ENCODE results near the gene CDC42EP5. TPM values are rescaled to one million over a fixed set of nuclear protein-coding genes. Genes with fewer than 3 reads are reported as not detected.

CDC42EP5 gene
- total RNA-seq, 1 donor from 2014 or later = not detected

DNA sequence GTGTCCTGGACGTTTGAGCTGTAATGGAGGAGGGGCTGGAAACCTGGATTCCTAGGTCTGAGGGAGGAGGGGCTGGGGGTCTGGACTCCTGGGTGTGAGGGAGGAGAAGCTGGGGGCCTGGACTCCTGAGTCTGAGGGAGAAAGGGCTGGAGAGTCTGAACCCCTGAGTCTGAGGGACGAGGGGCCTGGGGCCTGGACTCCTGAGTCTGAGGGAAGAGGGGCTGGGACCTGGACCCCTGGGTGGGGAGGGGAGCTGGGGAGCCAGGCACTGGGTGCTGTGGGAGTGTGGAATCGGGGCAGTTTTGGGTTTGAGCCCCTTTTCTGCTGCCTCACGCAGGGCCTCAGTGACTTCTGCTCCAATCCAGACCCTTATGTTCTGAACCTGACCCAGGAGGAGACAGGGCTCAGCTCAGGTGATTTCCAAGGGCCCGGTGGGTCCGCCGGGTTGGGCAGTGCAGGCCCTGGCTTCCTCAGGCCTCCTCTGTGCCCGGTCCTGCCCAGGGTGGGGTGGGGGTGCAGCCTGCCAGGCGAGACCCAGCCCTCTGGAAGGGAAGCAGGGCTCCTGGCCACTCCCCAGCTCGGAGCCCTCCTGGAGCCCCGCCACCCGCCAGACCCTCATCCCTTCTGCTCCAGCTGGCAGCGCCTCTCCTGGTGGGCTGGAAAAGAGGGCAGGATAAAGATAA, 43.4 kb downstream of the CDC42EP5 start:
- H3K4me1 Mint-ChIP-seq (ENCODE audit: low read depth, unreplicated experiment) = peaks cover 5% of the 10 kb centered on the region
- no peak for TF ChIP-seq CTCF (IDR thresholded peaks at IDR 0.05; ENCODE audit: partially characterized antibody, unreplicated experiment)
- H3K9me3 Mint-ChIP-seq (ENCODE audit: unreplicated experiment) = peaks cover 11% of the 10 kb centered on the region
- no peak overlapping the region for H3K4me3 Mint-ChIP-seq (ENCODE audit: unreplicated experiment)
- H3K36me3 Mint-ChIP-seq (ENCODE audit: unreplicated experiment) = no peaks in the 10 kb centered on the region
- H3K27ac Mint-ChIP-seq (ENCODE audit: unreplicated experiment) = peak overlapping the region; percentile 48
- DNase-seq = no peak
- peaks cover 13% of the 10 kb centered on the region for H3K27me3 Mint-ChIP-seq (ENCODE audit: unreplicated experiment)

- H3K36me3 Mint-ChIP-seq (ENCODE audit: unreplicated experiment) = no peaks in the 10 kb centered on the region
Observed at GRCh38 chr19:54429176-54429495, 44.0 kb downstream of the CDC42EP5 start.

DNA sequence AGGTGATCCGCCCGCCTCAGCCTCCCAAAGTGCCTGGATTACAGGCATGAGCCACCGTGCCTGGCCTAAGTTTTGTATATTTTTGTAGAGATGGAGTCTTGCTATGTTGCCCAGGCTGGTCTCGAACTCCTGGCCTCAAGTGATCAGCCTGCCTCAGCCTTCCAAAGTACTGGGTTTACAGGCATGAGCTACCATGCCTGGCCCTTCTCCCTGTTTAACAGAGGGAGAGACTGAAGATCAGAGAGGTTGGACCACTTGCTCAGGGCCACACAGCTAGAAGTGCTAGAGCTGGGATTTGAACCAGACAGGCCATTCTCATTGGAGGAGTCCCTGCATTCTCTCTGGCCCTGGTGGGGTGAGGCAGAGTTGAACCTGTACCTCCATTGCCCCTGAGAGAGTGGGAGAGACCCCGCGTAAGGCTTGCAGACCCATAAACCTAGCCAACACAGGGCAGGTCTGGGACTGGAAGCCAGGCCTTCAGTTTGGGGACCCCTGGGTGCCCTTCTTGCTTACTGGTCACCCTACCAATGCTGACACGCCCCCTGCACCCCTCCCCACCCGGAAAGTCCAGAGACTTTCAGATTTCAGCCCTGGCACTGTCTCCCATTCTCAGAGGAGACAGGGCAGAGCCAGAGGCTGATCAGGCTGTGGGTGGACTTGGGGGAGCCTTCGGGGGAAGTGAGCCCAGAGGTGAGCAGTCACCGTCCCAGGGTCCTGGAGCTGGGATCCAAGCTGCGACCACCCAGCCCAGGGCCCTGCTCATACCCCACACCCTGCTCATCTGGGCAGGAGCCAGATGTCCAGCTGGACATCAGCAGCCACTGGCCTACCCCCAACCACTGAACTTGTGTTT, 44.5 kb downstream of the CDC42EP5 start:
- Mint-ChIP-seq H3K4me3 (ENCODE audit: unreplicated experiment) (no peak overlapping the region), H3K36me3 (ENCODE audit: unreplicated experiment) (no peaks in the 10 kb centered on the region), H3K27me3 (ENCODE audit: unreplicated experiment) (peaks cover 15% of the 10 kb centered on the region), H3K27ac (ENCODE audit: unreplicated experiment) (no peak overlapping the region), H3K9me3 (ENCODE audit: unreplicated experiment) (peaks cover 10% of the 10 kb centered on the region), H3K4me1 (ENCODE audit: low read depth, unreplicated experiment) (peaks cover 5% of the 10 kb centered on the region)
- TF ChIP-seq CTCF (IDR thresholded peaks at IDR 0.05; ENCODE audit: partially characterized antibody, unreplicated experiment) = no peak
- no peak for DNase-seq

More at GRCh38 chr19:54429176-54429495, 44.0 kb downstream of the CDC42EP5 start:
- peaks cover 13% of the 10 kb centered on the region for H3K27me3 Mint-ChIP-seq (ENCODE audit: unreplicated experiment)
- DNase-seq = no peak
- no peak overlapping the region for H3K4me3 Mint-ChIP-seq (ENCODE audit: unreplicated experiment)
- H3K4me1 Mint-ChIP-seq (ENCODE audit: low read depth, unreplicated experiment) = peaks cover 5% of the 10 kb centered on the region
- peaks cover 8% of the 10 kb centered on the region for H3K9me3 Mint-ChIP-seq (ENCODE audit: unreplicated experiment)
- TF ChIP-seq CTCF (IDR thresholded peaks at IDR 0.05; ENCODE audit: partially characterized antibody, unreplicated experiment) = no peak
- H3K27ac Mint-ChIP-seq (ENCODE audit: unreplicated experiment) = peak overlapping the region; percentile 48

DNA sequence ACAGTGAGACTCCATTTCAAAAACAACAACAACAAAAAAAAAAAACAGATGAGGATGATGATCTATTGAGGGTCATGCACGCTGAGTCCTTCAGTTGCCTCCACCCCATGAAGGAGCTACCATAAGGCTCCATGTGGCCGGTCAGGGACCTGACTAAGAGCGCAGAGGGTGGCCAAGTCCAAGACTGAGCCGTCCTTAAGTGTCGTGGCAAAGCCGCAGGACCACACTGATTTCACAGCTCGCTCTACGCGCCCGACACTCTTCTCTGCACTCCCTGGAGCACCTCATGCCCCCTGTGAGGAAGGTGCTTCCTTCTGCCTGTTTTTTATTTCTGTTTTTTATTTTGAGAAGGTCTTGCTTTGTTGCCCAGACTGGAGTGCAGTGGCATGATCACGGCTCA, 45.5 kb downstream of the CDC42EP5 start:
- no peak for TF ChIP-seq CTCF (IDR thresholded peaks at IDR 0.05; ENCODE audit: partially characterized antibody, unreplicated experiment)
- Mint-ChIP-seq H3K4me1 (ENCODE audit: low read depth, unreplicated experiment) (peaks cover 5% of the 10 kb centered on the region), H3K27me3 (ENCODE audit: unreplicated experiment) (peaks cover 18% of the 10 kb centered on the region), H3K9me3 (ENCODE audit: unreplicated experiment) (peaks cover 12% of the 10 kb centered on the region), H3K4me3 (ENCODE audit: unreplicated experiment) (no peak overlapping the region), H3K27ac (ENCODE audit: unreplicated experiment) (no peak overlapping the region), H3K36me3 (ENCODE audit: unreplicated experiment) (no peaks in the 10 kb centered on the region)
- DNase-seq = no peak
